Measurements from ENCODE around the gene LAMB4.

DNA sequence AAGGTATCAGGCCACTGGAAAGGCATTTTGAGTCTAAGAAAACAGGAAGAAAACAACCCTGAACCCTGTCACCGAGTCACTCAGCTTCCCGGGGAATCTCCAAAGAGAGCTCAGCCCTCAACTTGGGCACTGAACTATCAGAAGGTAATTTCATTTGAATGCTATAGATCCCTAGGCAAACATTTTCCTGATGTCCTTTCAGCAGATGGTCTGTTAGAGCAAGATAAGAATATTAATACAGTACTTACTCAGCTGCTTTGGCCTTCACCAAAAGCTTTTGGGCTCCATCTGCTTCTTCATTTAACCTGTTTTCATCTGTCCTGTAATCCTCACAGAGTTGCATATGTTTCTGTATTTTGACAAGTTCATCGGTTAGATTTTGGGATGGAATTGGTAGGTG is 93.0 kb downstream of the LAMB4 start:
- TF ChIP-seq, protein P1, sequence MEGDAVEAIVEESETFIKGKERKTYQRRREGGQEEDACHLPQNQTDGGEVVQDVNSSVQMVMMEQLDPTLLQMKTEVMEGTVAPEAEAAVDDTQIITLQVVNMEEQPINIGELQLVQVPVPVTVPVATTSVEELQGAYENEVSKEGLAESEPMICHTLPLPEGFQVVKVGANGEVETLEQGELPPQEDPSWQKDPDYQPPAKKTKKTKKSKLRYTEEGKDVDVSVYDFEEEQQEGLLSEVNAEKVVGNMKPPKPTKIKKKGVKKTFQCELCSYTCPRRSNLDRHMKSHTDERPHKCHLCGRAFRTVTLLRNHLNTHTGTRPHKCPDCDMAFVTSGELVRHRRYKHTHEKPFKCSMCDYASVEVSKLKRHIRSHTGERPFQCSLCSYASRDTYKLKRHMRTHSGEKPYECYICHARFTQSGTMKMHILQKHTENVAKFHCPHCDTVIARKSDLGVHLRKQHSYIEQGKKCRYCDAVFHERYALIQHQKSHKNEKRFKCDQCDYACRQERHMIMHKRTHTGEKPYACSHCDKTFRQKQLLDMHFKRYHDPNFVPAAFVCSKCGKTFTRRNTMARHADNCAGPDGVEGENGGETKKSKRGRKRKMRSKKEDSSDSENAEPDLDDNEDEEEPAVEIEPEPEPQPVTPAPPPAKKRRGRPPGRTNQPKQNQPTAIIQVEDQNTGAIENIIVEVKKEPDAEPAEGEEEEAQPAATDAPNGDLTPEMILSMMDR (IDR thresholded peaks at IDR 0.05; ENCODE audit: insufficient read depth, low read length): no peak
- no peak for TF ChIP-seq POLR2AphosphoS5 (IDR thresholded peaks at IDR 0.05; ENCODE audit: low read depth)
